Forelimb muscle (tissue), 1 donor: ENCODE results near the gene ADA. TPM values are rescaled to one million over a fixed set of nuclear protein-coding genes. Genes with fewer than 3 reads are reported as not detected.
"Not testable (repeated sequence)": the region's sequence is repeated elsewhere in the genome, so short reads cannot be mapped to it uniquely, and the experiment has no call there.

ENCODE experiments used
- DNase-seq: peaks from one replicate; pipeline ENCODE4 v3.0.0-alpha.2; 2013; ENCODE audit warnings: low read depth
- polyA plus RNA-seq: library from polyadenylated mRNA; unstranded; fragments of 120-200 nt; gene quantifications from one replicate; pipeline ENCODE4 v1.2.1, GENCODE V29; 2013; ENCODE audit not compliant: insufficient read length

ADA gene
- polyA plus RNA-seq = 5.8 TPM

- DNase-seq = no peak
These were observed at the start of gene ADA for GRCh38 chr20:44651684-44652423. Gene ADA, minus strand, starts transcription at chr20:44651699. Its CDS starts 92 bp downstream, at chr20:44651607.

- DNase-seq = no peak
These were observed 48.8 kb upstream of the ADA start for GRCh38 chr20:44700306-44700705.

- DNase-seq = no peak
These were observed 46.9 kb upstream of the ADA start for GRCh38 chr20:44698351-44698750.

- DNase-seq = not testable (repeated sequence)
These were observed 45.5 kb upstream of the ADA start for GRCh38 chr20:44697041-44697440.

GRCh38 chr20:44696315-44696714 lies 44.8 kb upstream of the ADA start:
- DNase-seq = no peak

GRCh38 chr20:44695674-44696300 lies 44.3 kb upstream of the ADA start:
- no peak for DNase-seq

GRCh38 chr20:44695295-44695673 lies 43.8 kb upstream of the ADA start:
- no peak for DNase-seq

GRCh38 chr20:44694159-44694558 lies 42.7 kb upstream of the ADA start:
- DNase-seq = no peak

GRCh38 chr20:44693627-44694026 lies 42.1 kb upstream of the ADA start:
- no peak for DNase-seq

- no peak for DNase-seq
These were observed 41.5 kb upstream of the ADA start for GRCh38 chr20:44692932-44693480.

- no peak for DNase-seq
These were observed 40.2 kb upstream of the ADA start for GRCh38 chr20:44691424-44692423.

- DNase-seq = no peak
These were observed 39.4 kb upstream of the ADA start for GRCh38 chr20:44690781-44691423.

- DNase-seq = no peak
These were observed 38.3 kb upstream of the ADA start for GRCh38 chr20:44689809-44690208.

GRCh38 chr20:44688053-44688625 lies 36.6 kb upstream of the ADA start:
- no peak for DNase-seq

GRCh38 chr20:44686934-44687333 lies 35.4 kb upstream of the ADA start:
- DNase-seq = no peak

GRCh38 chr20:44684047-44684967 lies 32.8 kb upstream of the ADA start:
- no peak for DNase-seq

- no peak for DNase-seq
These were observed 32.0 kb upstream of the ADA start for GRCh38 chr20:44683263-44684046.

- DNase-seq = no peak
These were observed 30.5 kb upstream of the ADA start for GRCh38 chr20:44681796-44682566.
